ENCODE results near the gene XPNPEP2.

The XPNPEP2 gene

DNA sequence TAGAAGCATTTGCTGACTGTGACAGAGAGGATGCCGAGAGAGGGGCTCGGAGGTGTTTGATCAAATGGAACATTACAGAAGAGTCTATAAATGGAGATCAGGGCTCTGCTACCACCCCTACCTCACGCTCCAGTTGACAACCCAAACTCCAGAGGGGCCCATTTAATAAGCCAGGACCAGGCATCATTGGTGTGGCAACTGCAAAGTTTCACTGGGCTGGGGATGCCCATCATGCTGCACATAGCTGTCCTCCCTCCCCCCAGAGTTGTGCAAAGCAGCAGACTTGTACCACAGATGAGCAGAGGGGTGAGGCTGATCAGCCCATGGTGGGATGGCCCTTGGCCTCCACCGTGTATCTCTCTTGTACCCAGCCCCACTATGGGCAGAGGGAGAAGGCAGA, 38.2 kb upstream of the XPNPEP2 start:
- intact Hi-C loops (cut with DNase I; ENCODE audit: low total_unique reads): no loop called here

DNA sequence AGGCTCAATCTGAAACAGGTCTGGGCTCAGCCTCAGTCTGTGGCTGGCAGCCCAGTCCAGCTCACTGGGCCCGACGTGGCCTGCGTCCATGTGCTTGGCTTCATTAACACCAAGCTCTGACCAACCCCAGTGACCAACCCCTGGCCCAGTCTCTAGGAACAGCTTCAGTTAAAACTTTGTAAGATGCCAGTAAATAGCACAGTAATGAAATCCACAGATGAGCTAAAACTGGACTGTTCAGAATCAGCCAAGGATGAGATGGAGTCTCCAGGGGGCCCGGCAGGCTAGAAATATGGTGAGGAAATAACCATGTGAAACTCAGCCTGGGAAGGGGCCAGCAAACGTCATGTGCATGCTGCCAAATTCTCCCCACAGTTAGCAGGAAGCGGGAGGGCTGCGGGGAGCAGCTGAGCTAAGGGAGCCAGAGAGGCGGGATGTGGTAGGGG, 37.1 kb upstream of the XPNPEP2 start:
- peak; percentile 86 to 94 for DNase-seq
- TF ChIP-seq, protein P1, sequence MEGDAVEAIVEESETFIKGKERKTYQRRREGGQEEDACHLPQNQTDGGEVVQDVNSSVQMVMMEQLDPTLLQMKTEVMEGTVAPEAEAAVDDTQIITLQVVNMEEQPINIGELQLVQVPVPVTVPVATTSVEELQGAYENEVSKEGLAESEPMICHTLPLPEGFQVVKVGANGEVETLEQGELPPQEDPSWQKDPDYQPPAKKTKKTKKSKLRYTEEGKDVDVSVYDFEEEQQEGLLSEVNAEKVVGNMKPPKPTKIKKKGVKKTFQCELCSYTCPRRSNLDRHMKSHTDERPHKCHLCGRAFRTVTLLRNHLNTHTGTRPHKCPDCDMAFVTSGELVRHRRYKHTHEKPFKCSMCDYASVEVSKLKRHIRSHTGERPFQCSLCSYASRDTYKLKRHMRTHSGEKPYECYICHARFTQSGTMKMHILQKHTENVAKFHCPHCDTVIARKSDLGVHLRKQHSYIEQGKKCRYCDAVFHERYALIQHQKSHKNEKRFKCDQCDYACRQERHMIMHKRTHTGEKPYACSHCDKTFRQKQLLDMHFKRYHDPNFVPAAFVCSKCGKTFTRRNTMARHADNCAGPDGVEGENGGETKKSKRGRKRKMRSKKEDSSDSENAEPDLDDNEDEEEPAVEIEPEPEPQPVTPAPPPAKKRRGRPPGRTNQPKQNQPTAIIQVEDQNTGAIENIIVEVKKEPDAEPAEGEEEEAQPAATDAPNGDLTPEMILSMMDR (IDR thresholded peaks at IDR 0.05): no peak
- no peak overlapping the region for H3K4me3 ChIP-seq
- intact Hi-C loops (cut with DNase I; ENCODE audit: low total_unique reads): no loop called here
- no peaks in the 10 kb centered on the region for H3K27me3 ChIP-seq
- H3K27ac ChIP-seq: peak overlapping the region; percentile 67 to 75
- peaks cover 0 to 24% (median 10%) of the 10 kb centered on the region in 4 donors for H3K4me1 ChIP-seq
- no peaks in the 10 kb centered on the region for H3K9me3 ChIP-seq
- no peaks in the 10 kb centered on the region for H3K36me3 ChIP-seq

More for the DNA sequence above, 38.2 kb upstream of the XPNPEP2 start:
- Histone ChIP-seq H3K9me3 (no peaks in the 10 kb centered on the region), H3K27me3 (no peaks in the 10 kb centered on the region), H3K4me1 (peaks cover 0 to 16% (median 7%) of the 10 kb centered on the region in 4 donors), H3K36me3 (no peaks in the 10 kb centered on the region), H3K27ac (peak overlapping the region; percentile 67 to 75), H3K4me3 (no peak overlapping the region)
- TF ChIP-seq, protein P1 (IDR thresholded peaks at IDR 0.05): no peak
- no peak for DNase-seq

DNA sequence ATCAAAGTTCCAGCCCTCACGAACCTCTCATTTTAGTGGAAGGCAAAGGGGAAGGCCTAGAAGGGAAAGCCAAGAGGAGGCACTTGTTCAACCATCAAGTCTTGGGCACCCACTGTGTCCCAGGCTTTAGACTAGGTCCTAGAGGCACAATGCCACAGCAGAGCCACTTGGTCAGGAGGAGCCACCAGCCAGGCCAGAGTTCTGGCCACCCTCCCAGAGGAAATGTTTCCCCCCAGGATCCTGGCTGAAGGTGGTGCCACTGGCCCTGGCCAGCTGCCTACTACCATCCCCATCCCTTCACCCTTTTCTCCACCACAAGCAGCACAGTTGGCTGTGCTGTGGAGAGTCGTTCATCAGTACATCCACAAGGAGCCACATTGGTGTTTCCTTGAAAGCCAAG, 34.3 kb upstream of the XPNPEP2 start:
- H3K27ac ChIP-seq: no peak overlapping the region
- H3K4me3 ChIP-seq: no peak overlapping the region
- no peaks in the 10 kb centered on the region for H3K9me3 ChIP-seq
- TF ChIP-seq, protein P1 (IDR thresholded peaks at IDR 0.05): no peak
- H3K4me1 ChIP-seq: peaks cover 0 to 29% (median 12%) of the 10 kb centered on the region in 4 donors
- H3K27me3 ChIP-seq: no peaks in the 10 kb centered on the region
- no peak for DNase-seq
- intact Hi-C loops (cut with DNase I; ENCODE audit: low total_unique reads): no loop called here
- H3K36me3 ChIP-seq: no peaks in the 10 kb centered on the region

DNA sequence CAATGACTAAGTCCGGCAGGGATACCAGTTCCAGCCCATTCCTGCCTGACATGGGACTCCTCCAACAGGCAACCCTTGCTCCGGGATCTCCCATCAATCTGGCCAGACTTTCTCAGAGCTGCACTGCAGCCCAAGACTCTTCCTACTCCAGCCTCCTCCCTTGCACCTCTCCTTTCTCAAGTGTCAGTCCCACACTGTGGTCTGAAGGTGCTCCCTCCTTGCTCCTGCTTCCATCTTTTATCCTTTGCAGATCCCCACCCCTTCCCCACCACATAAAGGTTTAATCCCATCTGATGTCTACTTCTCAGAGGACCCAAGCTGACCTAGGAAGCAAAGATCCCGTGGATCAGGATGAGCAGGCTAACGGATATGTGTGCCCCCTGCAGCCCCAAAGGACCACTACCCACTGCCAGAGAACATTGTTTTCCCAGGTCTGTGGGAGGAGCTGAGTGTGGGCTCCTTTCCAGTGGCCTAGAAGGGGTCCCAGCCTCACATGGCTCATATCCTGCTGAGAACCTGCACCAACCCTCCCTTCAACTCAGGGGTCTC, 33.3 kb upstream of the XPNPEP2 start:
- intact Hi-C loops (cut with DNase I; ENCODE audit: low total_unique reads): no loop called here
- H3K9me3 ChIP-seq: no peaks in the 10 kb centered on the region
- no peak overlapping the region for H3K4me3 ChIP-seq
- H3K4me1 ChIP-seq: peaks cover 0 to 28% (median 11%) of the 10 kb centered on the region in 4 donors
- no peak overlapping the region for H3K27ac ChIP-seq
- no peaks in the 10 kb centered on the region for H3K27me3 ChIP-seq
- TF ChIP-seq, protein P1 (IDR thresholded peaks at IDR 0.05): no peak
- no peak for DNase-seq
- no peaks in the 10 kb centered on the region for H3K36me3 ChIP-seq

DNA sequence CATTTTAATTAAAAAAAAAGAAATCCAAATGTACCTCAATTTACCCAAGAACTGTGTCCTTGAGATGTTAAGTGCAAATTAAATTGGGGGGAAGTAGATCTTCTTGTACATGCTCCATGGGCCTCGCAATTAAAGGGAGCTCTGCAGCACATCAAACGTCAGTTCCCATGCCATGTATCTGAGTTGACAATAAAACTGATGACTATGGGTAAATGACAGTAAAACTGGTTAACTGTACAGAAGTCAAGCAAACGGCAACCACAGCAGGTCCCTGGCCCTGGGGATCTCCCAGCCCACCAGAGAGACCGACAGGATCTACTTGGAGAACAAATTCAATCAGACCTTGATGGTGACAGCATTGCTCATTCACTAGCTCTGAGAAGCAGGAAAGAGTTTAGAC, 32.8 kb upstream of the XPNPEP2 start:
- no peaks in the 10 kb centered on the region for H3K27me3 ChIP-seq

More for the DNA sequence above, 32.8 kb upstream of the XPNPEP2 start:
- no peak for DNase-seq
- Histone ChIP-seq H3K27ac (peak overlapping the region; percentile 44 to 54), H3K4me1 (peaks cover 0 to 23% (median 10%) of the 10 kb centered on the region in 4 donors), H3K9me3 (no peaks in the 10 kb centered on the region), H3K4me3 (no peak overlapping the region), H3K36me3 (no peaks in the 10 kb centered on the region)
- TF ChIP-seq, protein P1 (IDR thresholded peaks at IDR 0.05): no peak
- intact Hi-C loops (cut with DNase I; ENCODE audit: low total_unique reads): no loop called here

Data from tibial artery (tissue), 4 donors.